ENCODE data around the gene S100A13.
"Not testable (repeated sequence)": the region's sequence is repeated elsewhere in the genome, so short reads cannot be mapped to it uniquely, and the experiment has no call there.

The S100A13 gene

DNA sequence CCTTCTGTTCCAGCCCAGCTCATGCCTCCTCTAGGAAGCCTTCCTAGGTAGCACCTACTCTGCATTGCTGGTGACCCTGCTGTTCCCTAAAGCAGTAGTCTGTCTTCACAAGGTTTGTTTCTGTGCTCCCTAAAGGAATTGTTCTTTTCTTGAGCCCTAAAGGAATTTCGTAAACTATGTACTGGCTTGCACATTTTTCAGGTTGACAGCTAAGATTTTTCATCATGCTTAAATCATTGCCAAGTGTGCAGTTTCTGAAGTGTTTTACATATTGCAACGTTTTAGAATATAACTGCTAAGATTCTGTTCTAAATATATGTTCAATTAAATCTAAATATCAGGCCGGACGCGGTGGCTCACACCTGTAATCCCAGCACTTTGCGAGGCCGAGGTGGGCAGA is 27.5 kb downstream of the S100A13 start:
- DNase-seq: no peak

DNA sequence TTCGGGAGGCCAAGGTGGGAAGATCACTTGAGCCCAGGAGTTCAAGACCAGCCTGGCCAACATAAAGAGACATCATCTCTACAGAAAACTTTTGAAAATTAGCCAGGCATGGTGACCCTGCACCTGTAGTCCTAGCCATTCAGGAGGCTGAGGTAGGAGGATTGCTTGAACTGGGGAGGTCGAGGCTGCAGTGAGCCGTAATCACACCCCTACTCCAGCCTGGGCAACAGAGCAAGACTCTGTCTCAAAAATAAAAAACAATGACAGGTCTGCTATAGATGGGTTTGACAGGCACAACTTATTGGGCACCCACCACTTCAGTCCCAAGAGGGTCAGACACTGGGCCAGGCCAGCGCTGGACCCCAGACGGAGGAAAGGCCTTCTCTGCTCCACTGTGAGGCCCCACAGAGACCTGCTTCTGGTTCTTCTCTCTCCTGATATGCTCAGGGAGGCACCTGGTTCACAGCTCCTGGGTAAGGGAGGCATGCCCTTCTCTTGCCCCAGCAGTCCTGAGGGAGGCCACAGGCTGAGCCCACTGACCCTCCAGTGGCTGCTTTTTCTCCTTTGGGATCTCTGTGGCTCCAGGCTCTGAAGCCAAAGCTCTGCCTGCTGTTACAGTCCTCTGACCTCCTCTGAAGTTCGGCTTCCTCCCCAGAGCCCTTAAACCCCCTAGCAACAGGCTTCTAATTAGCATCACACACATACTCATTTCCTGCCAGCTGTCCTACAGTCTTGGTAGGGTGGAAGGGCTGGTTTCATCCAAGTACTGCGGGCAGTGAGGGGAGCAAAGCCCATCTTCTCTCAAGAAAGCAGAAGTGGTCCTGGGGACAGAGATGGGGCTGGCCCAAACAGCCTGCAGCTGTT is 28.8 kb downstream of the S100A13 start:
- no peak for DNase-seq

DNA sequence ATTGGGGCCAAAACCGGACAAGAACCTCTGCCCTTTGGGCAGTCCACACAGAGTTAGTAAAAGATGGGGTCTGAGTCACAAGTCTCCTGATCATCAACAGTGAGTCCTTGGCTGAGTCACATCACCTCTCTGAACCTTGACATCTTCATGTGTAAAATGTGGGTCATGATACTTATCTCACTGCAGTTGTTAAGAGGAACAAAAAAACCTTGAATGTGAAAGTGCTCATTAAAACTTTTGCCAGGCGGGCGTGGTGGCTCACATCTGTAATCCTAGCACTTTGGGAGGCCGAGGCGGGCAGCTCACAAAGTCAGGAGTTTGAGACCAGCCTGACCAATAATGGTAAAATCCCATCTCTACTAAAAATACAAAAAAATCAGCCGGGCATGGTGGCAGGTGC is 30.1 kb downstream of the S100A13 start:
- no peak for DNase-seq

DNA sequence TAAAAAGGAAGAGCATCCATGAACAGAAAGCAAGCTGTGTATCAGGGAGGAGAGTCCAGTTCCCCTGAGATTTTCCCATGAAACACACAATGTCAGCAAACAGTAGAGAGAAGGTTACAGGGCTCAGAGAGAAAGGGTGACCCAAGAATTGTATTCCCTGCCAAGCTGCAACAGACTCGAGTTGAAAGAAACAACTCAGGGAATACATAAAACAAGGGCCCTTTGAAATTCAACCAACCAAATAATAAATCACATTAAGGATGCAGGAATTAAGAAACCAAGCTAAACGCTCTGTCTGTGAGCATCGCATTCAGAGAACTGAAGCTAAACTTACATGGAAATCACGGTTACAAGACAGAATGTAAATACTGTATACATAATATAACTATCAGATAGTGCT is 34.6 kb downstream of the S100A13 start:
- no peak for DNase-seq

GRCh38 chr1:153588482-153588881 is 38.8 kb downstream of the S100A13 start:
- no peak for DNase-seq

DNA sequence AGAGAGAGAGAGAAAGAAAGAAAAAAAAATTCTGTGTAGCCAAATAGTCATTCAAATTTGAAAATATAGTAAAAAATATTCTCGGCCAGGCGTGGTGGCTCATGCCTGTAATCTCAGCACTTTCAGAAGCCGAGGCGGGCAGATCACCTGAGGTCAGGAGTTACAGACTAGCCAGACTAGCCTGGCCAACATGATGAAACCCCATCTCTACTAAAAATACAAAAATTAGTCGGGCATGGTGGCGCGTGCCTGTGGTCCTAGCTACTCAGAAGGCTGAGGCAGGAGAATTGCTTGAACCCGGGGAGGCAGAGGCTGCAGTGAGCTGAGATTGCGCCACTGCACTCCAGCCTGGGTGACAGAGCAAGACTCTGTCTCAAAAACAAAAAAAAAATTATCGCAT is 39.3 kb downstream of the S100A13 start:
- not testable (repeated sequence) for DNase-seq

- DNase-seq: no peak
Measured at GRCh38 chr1:153587314-153587713, 40.0 kb downstream of the S100A13 start.

- DNase-seq: no peak
Measured at GRCh38 chr1:153586347-153586746, 41.0 kb downstream of the S100A13 start.

DNA sequence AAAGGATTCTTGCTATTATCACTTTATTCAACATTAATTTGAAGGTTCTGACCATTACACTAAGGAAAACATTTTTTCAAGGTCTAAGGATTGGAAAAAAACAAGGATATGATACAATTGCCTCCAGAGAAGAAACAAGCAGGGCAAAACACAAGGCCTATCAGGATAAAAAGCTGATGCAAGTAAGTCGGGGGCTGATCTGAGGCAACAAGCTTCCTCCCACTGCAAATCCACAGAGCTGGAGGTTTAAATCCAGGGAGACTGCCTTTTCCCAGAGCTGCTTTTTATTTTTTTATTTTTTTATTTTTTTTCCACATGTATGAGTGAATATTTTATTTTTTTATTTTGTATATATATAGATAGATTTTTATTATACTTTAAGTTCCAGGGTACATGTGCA is 42.3 kb downstream of the S100A13 start:
- DNase-seq: no peak

DNA sequence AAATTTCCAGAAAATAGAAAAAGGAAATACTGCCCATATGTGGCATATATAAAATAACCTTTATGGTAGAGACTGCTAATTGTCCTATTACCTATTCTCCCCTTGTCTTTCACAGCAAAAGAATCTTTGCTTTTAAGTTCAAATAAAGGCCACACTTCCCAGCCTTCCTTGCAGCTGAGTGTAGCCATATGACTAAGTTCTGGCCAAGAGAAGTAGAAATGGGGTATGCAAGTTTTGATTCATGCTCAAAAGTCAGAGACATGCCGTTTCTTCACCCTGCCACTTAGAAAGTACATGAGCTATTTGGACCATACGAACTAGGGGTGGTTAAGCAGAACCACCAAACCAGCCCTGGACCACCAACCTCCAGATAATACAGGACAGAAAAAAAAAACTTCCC is 43.3 kb downstream of the S100A13 start:
- DNase-seq: no peak

- not testable (repeated sequence) for DNase-seq
Measured at GRCh38 chr1:153583514-153583913, 43.8 kb downstream of the S100A13 start.

DNA sequence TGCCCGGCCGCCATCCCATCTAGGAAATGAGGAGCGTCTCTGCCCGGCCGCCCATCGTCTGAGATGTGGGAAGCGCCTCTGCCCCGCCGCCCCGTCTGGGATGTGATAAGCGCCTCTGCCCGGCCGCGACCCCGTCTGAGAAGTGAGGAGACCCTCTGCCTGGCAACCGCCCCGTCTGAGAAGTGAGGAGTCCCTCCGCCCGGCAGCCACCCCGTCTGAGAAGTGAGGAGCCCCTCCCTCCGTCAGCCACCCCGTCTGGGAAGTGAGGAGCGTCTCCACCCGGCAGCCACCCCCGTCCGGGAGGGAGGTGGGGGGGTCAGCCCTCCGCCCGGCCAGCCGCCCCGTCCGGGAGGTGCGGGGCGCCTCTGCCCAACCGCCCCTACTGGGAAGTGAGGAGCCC is 44.5 kb downstream of the S100A13 start:
- not testable (repeated sequence) for DNase-seq

- DNase-seq: no peak
Measured at GRCh38 chr1:153578936-153579335, 48.4 kb downstream of the S100A13 start.

DNA sequence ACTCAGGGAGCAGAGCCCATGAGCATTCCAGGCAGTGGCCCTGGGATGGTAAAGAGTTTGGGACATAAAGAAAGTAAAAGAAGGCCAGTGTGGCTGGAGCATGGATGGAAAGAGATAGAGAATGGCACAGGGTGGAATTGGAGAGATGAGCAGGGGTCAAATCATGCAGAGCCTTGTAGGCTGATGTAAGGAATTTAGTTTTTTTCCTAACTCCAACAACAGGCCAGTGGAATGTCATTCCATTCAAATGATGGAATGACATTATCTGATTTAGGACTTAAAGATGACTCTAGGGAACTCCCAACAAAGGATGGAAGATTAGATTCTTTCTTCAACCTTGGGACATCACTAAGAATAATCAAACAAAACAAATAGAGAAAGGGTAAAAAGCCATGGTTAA is 48.8 kb downstream of the S100A13 start:
- DNase-seq: no peak

- DNase-seq: no peak
Measured at GRCh38 chr1:153577624-153578051, 49.7 kb downstream of the S100A13 start.

GRCh38 chr1:153577138-153577537 is 50.2 kb downstream of the S100A13 start:
- no peak for DNase-seq

DNA sequence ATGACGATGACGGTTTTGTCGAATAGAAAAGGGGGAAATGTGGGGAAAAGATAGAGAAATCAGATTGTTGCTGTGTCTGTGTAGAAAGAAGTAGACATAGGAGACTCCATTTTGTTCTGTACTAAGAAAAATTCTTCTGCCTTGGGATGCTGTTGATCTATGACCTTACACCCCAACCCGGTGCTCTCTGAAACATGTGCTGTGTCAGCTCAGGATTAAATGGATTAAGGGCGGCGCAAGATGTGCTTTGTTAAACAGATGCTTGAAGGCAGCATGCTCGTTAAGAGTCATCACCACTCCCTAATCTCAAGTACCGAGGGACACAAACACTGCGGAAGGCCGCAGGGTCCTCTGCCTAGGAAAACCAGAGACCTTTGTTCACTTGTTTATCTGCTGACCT is 51.8 kb downstream of the S100A13 start:
- not testable (repeated sequence) for DNase-seq

DNA sequence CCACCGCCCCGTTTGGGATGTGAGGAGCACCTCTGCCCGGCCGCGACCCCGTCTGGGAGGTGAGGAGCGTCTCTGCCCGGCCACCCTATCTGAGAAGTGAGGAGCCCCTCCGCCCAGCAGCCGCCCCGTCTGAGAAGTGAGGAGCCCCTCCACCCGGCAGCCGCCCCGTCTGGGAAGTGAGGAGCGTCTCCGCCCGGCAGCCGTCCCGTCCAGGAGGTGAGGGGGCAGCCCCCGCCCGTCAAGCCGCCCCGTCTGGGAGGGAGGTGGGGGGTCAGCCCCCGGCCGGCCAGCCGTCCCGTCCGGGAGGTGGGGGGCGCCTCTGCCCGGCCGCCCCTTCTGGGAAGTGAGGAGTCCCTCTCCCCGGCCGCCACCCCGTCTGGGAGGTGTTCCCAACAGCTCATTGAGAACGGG is 52.2 kb downstream of the S100A13 start:
- not testable (repeated sequence) for DNase-seq

- DNase-seq: no peak
Measured at GRCh38 chr1:153573351-153573750, 54.0 kb downstream of the S100A13 start.

DNA sequence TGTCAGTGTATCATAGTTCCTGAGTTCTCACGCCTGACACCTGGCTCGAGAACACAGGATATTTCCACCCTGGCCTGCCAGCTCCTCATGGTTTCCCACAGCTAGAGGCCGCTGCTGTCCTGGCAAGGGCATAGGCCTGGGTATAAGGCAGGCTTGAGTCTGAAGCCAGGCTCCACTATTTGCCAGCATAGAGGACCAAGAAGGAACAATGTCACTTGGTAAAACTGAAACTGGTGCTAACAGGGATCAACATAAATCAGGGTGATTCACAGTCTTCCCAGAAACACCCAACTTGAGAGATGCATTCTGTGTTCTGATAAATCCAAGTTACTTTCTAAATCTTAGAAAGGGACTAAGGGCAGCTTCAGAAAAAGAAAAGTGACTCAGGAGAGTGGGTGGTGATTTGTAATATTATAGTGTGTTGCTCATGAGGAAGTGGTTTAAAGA is 54.7 kb downstream of the S100A13 start:
- DNase-seq: peak; percentile 47

DNA sequence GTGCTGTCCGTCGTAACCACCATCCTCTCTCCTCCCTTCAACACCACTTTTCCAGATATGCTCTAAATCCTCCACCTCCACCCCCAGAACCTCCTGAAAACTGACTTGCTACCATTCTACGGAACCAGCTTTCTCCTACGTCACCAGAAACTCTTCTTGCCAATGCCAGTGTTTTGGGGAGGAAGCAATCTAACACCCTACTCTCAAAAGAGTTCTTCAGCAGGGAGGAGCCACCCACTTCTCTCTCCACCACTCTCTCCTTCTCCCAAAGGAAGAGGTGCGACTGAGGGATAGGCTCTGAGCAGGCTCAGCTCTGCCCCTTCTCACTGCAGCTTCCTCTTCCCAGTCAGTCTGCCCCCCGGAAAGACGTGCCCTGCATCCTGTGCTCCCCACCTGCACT is 55.6 kb downstream of the S100A13 start:
- DNase-seq: no peak

GRCh38 chr1:153570874-153571273 is 56.4 kb downstream of the S100A13 start:
- no peak for DNase-seq

DNA sequence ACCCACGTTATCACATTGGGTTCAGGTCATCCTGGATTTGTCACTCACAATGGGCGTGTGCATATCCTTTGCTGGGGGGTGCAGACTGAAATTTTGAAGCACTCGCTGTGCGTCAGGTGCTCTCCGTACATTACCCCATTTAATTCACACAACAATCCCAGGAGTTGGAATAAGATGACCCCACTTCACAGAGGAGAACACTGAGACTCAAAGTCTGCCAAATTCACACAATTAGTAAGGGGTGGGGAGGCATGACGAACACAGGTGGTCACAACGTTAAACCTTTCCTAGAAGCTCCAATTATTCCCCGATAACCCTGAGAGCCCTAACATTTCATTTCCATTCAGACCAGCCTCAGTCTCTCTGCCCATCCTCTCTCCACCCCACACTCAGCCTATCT is 57.8 kb downstream of the S100A13 start:
- no peak for DNase-seq

All from NCI-H446 treated with DMSO at 0.1 percent for 48 hours (cell line).